GM04504 (cell line): Measurements from ENCODE around the gene MBD2.

Experiments
- DNase-seq: peaks from one replicate; pipeline ENCODE4 v3.0.0-alpha.2; 2012; ENCODE audit warnings: low read depth

The MBD2 gene

GRCh38 chr18:54224379-54225014 lies at the start of gene MBD2:
MBD2 (minus strand) TSS chr18:54224669; CDS start chr18:54224559, 110 bp downstream.
- peak; percentile 86 for DNase-seq

- no peak for DNase-seq
Observed at GRCh38 chr18:54269893-54270844, 45.7 kb upstream of the MBD2 start.

- no peak for DNase-seq
Observed at GRCh38 chr18:54268751-54269150, 44.3 kb upstream of the MBD2 start.

GRCh38 chr18:54267701-54268100 lies 43.2 kb upstream of the MBD2 start:
- no peak for DNase-seq

GRCh38 chr18:54263904-54264336 lies 39.5 kb upstream of the MBD2 start:
- no peak for DNase-seq

- no peak for DNase-seq
Observed at GRCh38 chr18:54261894-54262293, 37.4 kb upstream of the MBD2 start.

GRCh38 chr18:54260396-54261072 lies 36.1 kb upstream of the MBD2 start:
- no peak for DNase-seq

- peak; percentile 19 for DNase-seq
Observed at GRCh38 chr18:54257818-54258217, 33.3 kb upstream of the MBD2 start.

- DNase-seq, result no peak
Observed at GRCh38 chr18:54257015-54257414, 32.5 kb upstream of the MBD2 start.

- no peak for DNase-seq
Observed at GRCh38 chr18:54255141-54255540, 30.7 kb upstream of the MBD2 start.

GRCh38 chr18:54254265-54254758 lies 29.8 kb upstream of the MBD2 start:
- no peak for DNase-seq

GRCh38 chr18:54251606-54252390 lies 27.3 kb upstream of the MBD2 start:
- DNase-seq, result no peak

GRCh38 chr18:54250846-54251261 lies 26.4 kb upstream of the MBD2 start:
- DNase-seq, result no peak

GRCh38 chr18:54247511-54248175 lies 23.2 kb upstream of the MBD2 start:
- no peak for DNase-seq

GRCh38 chr18:54242327-54242726 lies 17.9 kb upstream of the MBD2 start:
- DNase-seq, result no peak

- DNase-seq, result no peak
Observed at GRCh38 chr18:54241483-54241882, 17.0 kb upstream of the MBD2 start.

GRCh38 chr18:54240629-54241107 lies 16.2 kb upstream of the MBD2 start:
- no peak for DNase-seq

- no peak for DNase-seq
Observed at GRCh38 chr18:54239601-54240000, 15.1 kb upstream of the MBD2 start.

- DNase-seq, result no peak
Observed at GRCh38 chr18:54239091-54239490, 14.6 kb upstream of the MBD2 start.

- DNase-seq, result no peak
Observed at GRCh38 chr18:54238173-54238936, 13.9 kb upstream of the MBD2 start.
